ENCODE measurements around the gene RBM46.

DNA sequence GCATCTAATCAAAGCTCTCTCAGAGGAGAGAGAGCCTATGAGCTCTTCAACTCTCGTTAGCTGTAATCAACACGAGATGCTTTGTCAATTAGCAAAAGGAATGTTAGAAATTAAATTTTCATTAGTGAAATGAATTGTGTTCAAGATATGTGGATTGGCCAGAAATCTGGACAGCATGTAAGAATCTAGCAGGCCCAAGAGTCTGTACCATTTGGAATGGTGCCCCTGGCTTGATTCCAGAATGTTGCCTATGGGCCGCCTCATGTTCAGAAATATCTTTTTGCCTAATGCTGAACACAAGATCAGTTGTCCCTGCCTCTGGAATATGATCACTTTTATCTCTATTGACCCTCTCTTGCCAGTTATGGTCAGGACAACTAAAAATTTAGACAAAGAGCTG is 88.2 kb downstream of the RBM46 start:
- no peak for TF ChIP-seq EZH2 (IDR thresholded peaks at IDR 0.05; ENCODE audit: insufficient read depth, poor library complexity, severe bottlenecking)
- no peak for TF ChIP-seq EZH2phosphoT487 (IDR thresholded peaks at IDR 0.05; ENCODE audit: insufficient read depth, low read depth)
